Neural cell (in vitro differentiated cells): ENCODE data around the gene GUCY1A2. TPM values are rescaled to one million over a fixed set of nuclear protein-coding genes. Genes with fewer than 3 reads are reported as not detected.

Experiments
- H2AFZ ChIP-seq: fragments of 200-600, 300-800 bp; sonication (generic), shearing (Covaris generic); 2 replicates; pipeline ENCODE4 v1.6.0; 2014; ENCODE audit warnings: low read depth, mild to moderate bottlenecking, antibody characterized with exemption, low read length, moderate library complexity
- H3F3A ChIP-seq: fragments of 200-600 bp; shearing (Covaris generic); 2 replicates; pipeline ENCODE4 v1.6.1; 2016; ENCODE audit warnings: mild to moderate bottlenecking, moderate library complexity, mixed read lengths, antibody characterized with exemption, low read length; ENCODE audit not compliant: insufficient read depth, poor library complexity, severe bottlenecking
- H3K27ac ChIP-seq: fragments of 200-600, 300-800 bp; sonication (generic), shearing (Covaris generic); 2 replicates; pipeline ENCODE4 v1.5.1; 2014; ENCODE audit warnings: mild to moderate bottlenecking, low read length, moderate library complexity
- H3K27me3 ChIP-seq: fragments of 300-800, 200-600 bp; sonication (generic), shearing (Covaris generic); 2 replicates; pipeline ENCODE4 v1.6.0; 2014; ENCODE audit warnings: mild to moderate bottlenecking, low read depth, low read length, moderate library complexity; ENCODE audit not compliant: insufficient read depth
- H3K36me3 ChIP-seq: fragments of 300-800, 200-600 bp; sonication (generic), shearing (Covaris generic); 2 replicates; pipeline ENCODE4 v1.5.1; 2014; ENCODE audit warnings: mild to moderate bottlenecking, antibody characterized with exemption, low read length, moderate library complexity; ENCODE audit not compliant: insufficient read depth
- H3K4me2 ChIP-seq: fragments of 300-800, 200-600 bp; sonication (generic), shearing (Covaris generic); 2 replicates; pipeline ENCODE4 v1.6.0; 2014; ENCODE audit warnings: mild to moderate bottlenecking, low read length
- H3K4me3 ChIP-seq: fragments of 300-800, 200-600 bp; sonication (generic), shearing (Covaris generic); 2 replicates; pipeline ENCODE4 v1.5.1; 2014; ENCODE audit warnings: mild to moderate bottlenecking, low read length, moderate library complexity
- H3K79me2 ChIP-seq: fragments of 200-600 bp; shearing (Covaris generic); replicated peaks from 2 replicates; pipeline ENCODE4 v1.6.0; 2014; ENCODE audit warnings: mild to moderate bottlenecking, low read length, moderate library complexity; ENCODE audit not compliant: insufficient read depth
- H3K9ac ChIP-seq: fragments of 300-800, 200-600 bp; sonication (generic), shearing (Covaris generic); 2 replicates; pipeline ENCODE4 v1.6.1; 2016; ENCODE audit warnings: mild to moderate bottlenecking, low read length, mixed read lengths
- H3K9me2 ChIP-seq: fragments of 200-600 bp; shearing (Covaris generic); 2 replicates; pipeline ENCODE4 v1.6.1; 2016; ENCODE audit warnings: mild to moderate bottlenecking, low read length, mixed read lengths; ENCODE audit not compliant: insufficient read depth
- H3K9me3 ChIP-seq: fragments of 200-600, 300-800 bp; sonication (generic), shearing (Covaris generic); 2 replicates; pipeline ENCODE4 v1.6.1; 2016; ENCODE audit warnings: mild to moderate bottlenecking, mixed run types, low read length, moderate library complexity, mixed read lengths
- H4K20me1 ChIP-seq: fragments of 200-600 bp; shearing (Covaris generic); 2 replicates; pipeline ENCODE4 v1.6.1; 2016; ENCODE audit warnings: mild to moderate bottlenecking, mixed run types; ENCODE audit not compliant: insufficient read depth
- EP300 ChIP-seq: fragments of 450-650 bp; conservative IDR thresholded peaks from 2 replicates; pipeline ENCODE4 v1.6.1; 2014; ENCODE audit warnings: antibody characterized with exemption, mild to moderate bottlenecking, moderate library complexity; ENCODE audit not compliant: poor library complexity, severe bottlenecking
- EZH2 ChIP-seq: fragments of 200-600, 300-800 bp; shearing (Covaris generic), sonication (generic); IDR thresholded peaks from 2 replicates; pipeline ENCODE4 v1.6.1; 2014; ENCODE audit warnings: antibody characterized with exemption, low read length, borderline replicate concordance, mild to moderate bottlenecking; ENCODE audit not compliant: insufficient read depth, poor library complexity, severe bottlenecking
- MXI1 ChIP-seq: fragments of 450-650 bp; conservative IDR thresholded peaks from 2 replicates; pipeline ENCODE4 v1.6.1; 2014; ENCODE audit warnings: antibody characterized with exemption, mild to moderate bottlenecking; ENCODE audit not compliant: poor library complexity, severe bottlenecking
- POLR2AphosphoS5 ChIP-seq: IDR thresholded peaks from 2 replicates; pipeline ENCODE4 v1.6.1; 2012
- RAD21 ChIP-seq: fragments of 450-650 bp; conservative IDR thresholded peaks from 2 replicates; pipeline ENCODE4 v1.6.1; 2014; ENCODE audit warnings: antibody characterized with exemption, mild to moderate bottlenecking, moderate library complexity
- SMC3 ChIP-seq: fragments of 450-650 bp; conservative IDR thresholded peaks from 2 replicates; pipeline ENCODE4 v1.6.1; 2014; ENCODE audit warnings: antibody characterized with exemption, mild to moderate bottlenecking, moderate library complexity; ENCODE audit not compliant: poor library complexity
- TAF1 ChIP-seq: IDR thresholded peaks from 2 replicates; pipeline ENCODE4 v1.6.1; 2012; ENCODE audit warnings: low read depth
- polyA plus RNA-seq: library from polyadenylated mRNA; depleted of rRNA; stranded (reverse); fragments of >200 nt; gene quantifications from 2 replicates; pipeline ENCODE4 v1.2.3, GENCODE V29; 2014
- TF ChIP-seq, protein P1 (sequence below): fragments of 450-650 bp; IDR thresholded peaks from 2 replicates; pipeline ENCODE4 v1.5.1; 2014; ENCODE audit warnings: antibody characterized with exemption, mild to moderate bottlenecking, moderate library complexity; ENCODE audit not compliant: poor library complexity, severe bottlenecking
- TF ChIP-seq, protein P2 (sequence below): IDR thresholded peaks from 2 replicates; pipeline ENCODE4 v1.6.1; 2012; ENCODE audit warnings: borderline replicate concordance

Gene GUCY1A2
- polyA plus RNA-seq, 1 donor from 2014 or later, result 5.1 TPM

DNA sequence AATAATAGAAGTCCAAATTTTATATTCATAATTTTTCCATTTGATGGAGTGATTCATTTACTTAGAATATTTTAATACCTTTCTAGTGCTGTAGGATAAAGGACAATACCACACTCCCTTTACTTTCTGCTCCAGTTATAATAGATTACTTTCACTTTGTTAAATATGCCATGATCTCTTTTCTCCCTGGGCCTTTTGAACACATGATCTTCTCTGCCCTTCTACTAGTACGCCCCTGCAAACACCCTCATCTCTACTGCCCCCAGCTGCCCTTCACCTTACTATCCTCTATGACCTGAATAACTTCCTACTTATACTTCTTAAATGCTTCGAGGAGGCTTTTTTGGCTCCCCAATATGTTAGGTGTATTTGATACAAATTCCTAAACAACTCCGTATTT lies 177.3 kb downstream of the GUCY1A2 start:
- Histone ChIP-seq H3K9me2 (no peaks in the 10 kb centered on the region), H3K36me3 (no peaks in the 10 kb centered on the region), H3K27me3 (no peaks in the 10 kb centered on the region), H3K79me2 (no peaks in the 10 kb centered on the region), H3K4me2 (no peak overlapping the region), H2AFZ (no peak overlapping the region), H3K9ac (no peak overlapping the region), H3K4me3 (no peak overlapping the region), H3F3A (no peaks in the 10 kb centered on the region), H3K27ac (no peak overlapping the region), H4K20me1 (no peaks in the 10 kb centered on the region), H3K9me3 (no peaks in the 10 kb centered on the region)
- TF ChIP-seq, protein P1, sequence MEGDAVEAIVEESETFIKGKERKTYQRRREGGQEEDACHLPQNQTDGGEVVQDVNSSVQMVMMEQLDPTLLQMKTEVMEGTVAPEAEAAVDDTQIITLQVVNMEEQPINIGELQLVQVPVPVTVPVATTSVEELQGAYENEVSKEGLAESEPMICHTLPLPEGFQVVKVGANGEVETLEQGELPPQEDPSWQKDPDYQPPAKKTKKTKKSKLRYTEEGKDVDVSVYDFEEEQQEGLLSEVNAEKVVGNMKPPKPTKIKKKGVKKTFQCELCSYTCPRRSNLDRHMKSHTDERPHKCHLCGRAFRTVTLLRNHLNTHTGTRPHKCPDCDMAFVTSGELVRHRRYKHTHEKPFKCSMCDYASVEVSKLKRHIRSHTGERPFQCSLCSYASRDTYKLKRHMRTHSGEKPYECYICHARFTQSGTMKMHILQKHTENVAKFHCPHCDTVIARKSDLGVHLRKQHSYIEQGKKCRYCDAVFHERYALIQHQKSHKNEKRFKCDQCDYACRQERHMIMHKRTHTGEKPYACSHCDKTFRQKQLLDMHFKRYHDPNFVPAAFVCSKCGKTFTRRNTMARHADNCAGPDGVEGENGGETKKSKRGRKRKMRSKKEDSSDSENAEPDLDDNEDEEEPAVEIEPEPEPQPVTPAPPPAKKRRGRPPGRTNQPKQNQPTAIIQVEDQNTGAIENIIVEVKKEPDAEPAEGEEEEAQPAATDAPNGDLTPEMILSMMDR, result no peak
- TF ChIP-seq POLR2AphosphoS5 (no peak), MXI1 (no peak), SMC3 (no peak), EP300 (no peak), TAF1 (no peak), EZH2 (no peak), RAD21 (no peak)
- TF ChIP-seq, protein P2, sequence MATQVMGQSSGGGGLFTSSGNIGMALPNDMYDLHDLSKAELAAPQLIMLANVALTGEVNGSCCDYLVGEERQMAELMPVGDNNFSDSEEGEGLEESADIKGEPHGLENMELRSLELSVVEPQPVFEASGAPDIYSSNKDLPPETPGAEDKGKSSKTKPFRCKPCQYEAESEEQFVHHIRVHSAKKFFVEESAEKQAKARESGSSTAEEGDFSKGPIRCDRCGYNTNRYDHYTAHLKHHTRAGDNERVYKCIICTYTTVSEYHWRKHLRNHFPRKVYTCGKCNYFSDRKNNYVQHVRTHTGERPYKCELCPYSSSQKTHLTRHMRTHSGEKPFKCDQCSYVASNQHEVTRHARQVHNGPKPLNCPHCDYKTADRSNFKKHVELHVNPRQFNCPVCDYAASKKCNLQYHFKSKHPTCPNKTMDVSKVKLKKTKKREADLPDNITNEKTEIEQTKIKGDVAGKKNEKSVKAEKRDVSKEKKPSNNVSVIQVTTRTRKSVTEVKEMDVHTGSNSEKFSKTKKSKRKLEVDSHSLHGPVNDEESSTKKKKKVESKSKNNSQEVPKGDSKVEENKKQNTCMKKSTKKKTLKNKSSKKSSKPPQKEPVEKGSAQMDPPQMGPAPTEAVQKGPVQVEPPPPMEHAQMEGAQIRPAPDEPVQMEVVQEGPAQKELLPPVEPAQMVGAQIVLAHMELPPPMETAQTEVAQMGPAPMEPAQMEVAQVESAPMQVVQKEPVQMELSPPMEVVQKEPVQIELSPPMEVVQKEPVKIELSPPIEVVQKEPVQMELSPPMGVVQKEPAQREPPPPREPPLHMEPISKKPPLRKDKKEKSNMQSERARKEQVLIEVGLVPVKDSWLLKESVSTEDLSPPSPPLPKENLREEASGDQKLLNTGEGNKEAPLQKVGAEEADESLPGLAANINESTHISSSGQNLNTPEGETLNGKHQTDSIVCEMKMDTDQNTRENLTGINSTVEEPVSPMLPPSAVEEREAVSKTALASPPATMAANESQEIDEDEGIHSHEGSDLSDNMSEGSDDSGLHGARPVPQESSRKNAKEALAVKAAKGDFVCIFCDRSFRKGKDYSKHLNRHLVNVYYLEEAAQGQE, result no peak

DNA sequence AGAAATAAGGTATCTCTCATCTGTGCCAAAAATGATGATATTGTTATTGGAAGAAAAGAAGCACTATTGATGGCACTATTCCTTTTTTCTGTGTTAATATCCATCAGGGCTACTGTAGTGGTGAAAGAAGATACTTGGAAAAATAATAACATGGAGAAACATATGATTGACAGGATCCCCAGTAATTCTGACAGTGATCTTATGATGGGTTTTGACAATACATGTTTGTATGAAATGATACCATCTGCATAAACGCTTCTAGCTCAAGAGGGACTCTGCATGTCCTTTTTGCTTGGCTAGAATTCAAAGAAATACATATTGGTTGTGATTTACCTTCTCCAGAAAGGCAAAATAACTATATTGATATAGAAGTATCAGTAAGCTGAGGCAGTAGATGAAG lies 178.1 kb downstream of the GUCY1A2 start:
- Histone ChIP-seq H4K20me1 (no peaks in the 10 kb centered on the region), H3K4me2 (no peak overlapping the region), H3F3A (no peaks in the 10 kb centered on the region), H3K9ac (no peak overlapping the region), H3K27me3 (no peaks in the 10 kb centered on the region), H3K27ac (no peak overlapping the region), H2AFZ (no peak overlapping the region), H3K36me3 (no peaks in the 10 kb centered on the region), H3K9me2 (no peaks in the 10 kb centered on the region), H3K4me3 (no peak overlapping the region), H3K79me2 (no peaks in the 10 kb centered on the region), H3K9me3 (no peaks in the 10 kb centered on the region)
- no peak for TF ChIP-seq SMC3
- TF ChIP-seq EP300, result peak; percentile 92
- TF ChIP-seq, protein P2, result no peak
- TF ChIP-seq TAF1, result no peak
- TF ChIP-seq, protein P1, result no peak
- no peak for TF ChIP-seq EZH2
- TF ChIP-seq POLR2AphosphoS5, result peak; percentile 59
- TF ChIP-seq MXI1, result no peak
- TF ChIP-seq RAD21, result no peak
